ENCODE results near the gene HSD17B12. TPM values are rescaled to one million over a fixed set of nuclear protein-coding genes. Genes with fewer than 3 reads are reported as not detected.

Gene HSD17B12
- polyA plus RNA-seq, 1 donor (not counting 4 experiments of a cell fraction or from before 2014, with no cell fraction given), result 105 TPM

GRCh38 chr11:43825217-43825816, 144.8 kb downstream of the HSD17B12 start:
- no peak overlapping the region for H3K27ac ChIP-seq (ENCODE audit: control insufficient read depth, insufficient read depth, low read length)
- no peaks in the 10 kb centered on the region for H3K9me3 ChIP-seq (ENCODE audit: control insufficient read depth, low read depth, low read length)
- no peak for DNase-seq (ENCODE audit: low read depth, low spot score)
- H3K79me2 ChIP-seq (ENCODE audit: control insufficient read depth, insufficient read depth, low read length), result peaks cover 11% of the 10 kb centered on the region
- no peaks in the 10 kb centered on the region for H3K9me1 ChIP-seq (ENCODE audit: control insufficient read depth, extremely low read depth, insufficient read depth, low read length)
- no peaks in the 10 kb centered on the region for H3K27me3 ChIP-seq (ENCODE audit: control insufficient read depth, extremely low read depth, insufficient read depth, low read length)
- no peak overlapping the region for H3K4me2 ChIP-seq (ENCODE audit: control insufficient read depth, extremely low read depth, insufficient read depth, low read depth, low read length)
- no peak overlapping the region for H2AFZ ChIP-seq (ENCODE audit: control insufficient read depth, low read length)
- no peak for FAIRE-seq
- peaks cover 5% of the 10 kb centered on the region in 2 experiments for H3K36me3 ChIP-seq (ENCODE audit: control insufficient read depth in 2 of 2, extremely low read depth in 1 of 2, insufficient read depth in 2 of 2, low read length in 2 of 2)
- TF ChIP-seq EZH2 (IDR thresholded peaks at IDR 0.05; ENCODE audit: low read length), result no peak
- TF ChIP-seq CTCF (optimal IDR thresholded peaks at IDR 0.05 in 1 of 3, IDR thresholded peaks at IDR 0.05 in 1 of 3, conservative IDR thresholded peaks at IDR 0.05 in 1 of 3; ENCODE audit: extremely low read depth in 1 of 3, insufficient read depth in 2 of 3, low read length in 3 of 3), result peak; percentile 56 to 68 (median 63)
- H3K4me3 ChIP-seq (ENCODE audit: control insufficient read depth in 2 of 3, extremely low read depth in 1 of 3, insufficient read depth in 2 of 3, low read depth in 1 of 3, low read length in 3 of 3), result no peak overlapping the region
- dilution Hi-C loops (cut with MboI; ENCODE audit: extremely low pct_ligation_motif_present, low sequenced_read_pairs), result no loop called here
- peaks cover 6% of the 10 kb centered on the region for H3K4me1 ChIP-seq (ENCODE audit: control insufficient read depth, extremely low read depth, insufficient read depth, low read length)
- H4K20me1 ChIP-seq (ENCODE audit: control insufficient read depth, extremely low read depth, insufficient read depth, low read length), result no peaks in the 10 kb centered on the region
- H3K9ac ChIP-seq (ENCODE audit: control insufficient read depth, extremely low read depth, insufficient read depth, low read length), result no peak overlapping the region

GRCh38 chr11:43830928-43831440, 150.4 kb downstream of the HSD17B12 start:
- FAIRE-seq (peak; percentile 100), DNase-seq (ENCODE audit: low read depth, low spot score) (peak; percentile 96)
- Histone ChIP-seq H3K36me3 (ENCODE audit: control insufficient read depth in 2 of 2, extremely low read depth in 1 of 2, insufficient read depth in 2 of 2, low read length in 2 of 2) (peaks cover 0 to 3% of the 10 kb centered on the region in 2 experiments), H3K9me1 (ENCODE audit: control insufficient read depth, extremely low read depth, insufficient read depth, low read length) (no peaks in the 10 kb centered on the region), H2AFZ (ENCODE audit: control insufficient read depth, low read length) (no peak overlapping the region), H3K4me2 (ENCODE audit: control insufficient read depth, extremely low read depth, insufficient read depth, low read depth, low read length) (peak overlapping the region; percentile 82), H3K9me3 (ENCODE audit: control insufficient read depth, low read depth, low read length) (no peaks in the 10 kb centered on the region), H3K27me3 (ENCODE audit: control insufficient read depth, extremely low read depth, insufficient read depth, low read length) (no peaks in the 10 kb centered on the region), H3K4me3 (ENCODE audit: control insufficient read depth in 2 of 3, extremely low read depth in 1 of 3, insufficient read depth in 2 of 3, low read depth in 1 of 3, low read length in 3 of 3) (no peak overlapping the region), H3K27ac (ENCODE audit: control insufficient read depth, insufficient read depth, low read length) (peak overlapping the region; percentile 52), H3K9ac (ENCODE audit: control insufficient read depth, extremely low read depth, insufficient read depth, low read length) (no peak overlapping the region), H4K20me1 (ENCODE audit: control insufficient read depth, extremely low read depth, insufficient read depth, low read length) (no peaks in the 10 kb centered on the region), H3K79me2 (ENCODE audit: control insufficient read depth, insufficient read depth, low read length) (peaks cover 3% of the 10 kb centered on the region), H3K4me1 (ENCODE audit: control insufficient read depth, extremely low read depth, insufficient read depth, low read length) (peaks cover 26% of the 10 kb centered on the region)
- TF ChIP-seq CTCF (optimal IDR thresholded peaks at IDR 0.05 in 1 of 3, IDR thresholded peaks at IDR 0.05 in 1 of 3, conservative IDR thresholded peaks at IDR 0.05 in 1 of 3; ENCODE audit: extremely low read depth in 1 of 3, insufficient read depth in 2 of 3, low read length in 3 of 3) (no peak), EZH2 (IDR thresholded peaks at IDR 0.05; ENCODE audit: low read length) (no peak)
- dilution Hi-C loops (cut with MboI; ENCODE audit: extremely low pct_ligation_motif_present, low sequenced_read_pairs), result no loop called here

All from keratinocyte (primary cell).